GM18505 (cell line): ENCODE results near the gene SCRT2.

ENCODE experiments used
- ATAC-seq: cut with Tn5 transposase; IDR thresholded peaks from one replicate; pipeline ENCODE4 v1.9.1; 2021; ENCODE audit not compliant: unreplicated experiment
- POLR2A ChIP-seq: IDR thresholded peaks from 4 replicates; pipeline ENCODE4 v1.6.1; 2011; ENCODE audit warnings: borderline replicate concordance; ENCODE audit not compliant: insufficient read depth, insufficient read length; ENCODE audit errors: extremely low read depth

SCRT2 gene

DNA sequence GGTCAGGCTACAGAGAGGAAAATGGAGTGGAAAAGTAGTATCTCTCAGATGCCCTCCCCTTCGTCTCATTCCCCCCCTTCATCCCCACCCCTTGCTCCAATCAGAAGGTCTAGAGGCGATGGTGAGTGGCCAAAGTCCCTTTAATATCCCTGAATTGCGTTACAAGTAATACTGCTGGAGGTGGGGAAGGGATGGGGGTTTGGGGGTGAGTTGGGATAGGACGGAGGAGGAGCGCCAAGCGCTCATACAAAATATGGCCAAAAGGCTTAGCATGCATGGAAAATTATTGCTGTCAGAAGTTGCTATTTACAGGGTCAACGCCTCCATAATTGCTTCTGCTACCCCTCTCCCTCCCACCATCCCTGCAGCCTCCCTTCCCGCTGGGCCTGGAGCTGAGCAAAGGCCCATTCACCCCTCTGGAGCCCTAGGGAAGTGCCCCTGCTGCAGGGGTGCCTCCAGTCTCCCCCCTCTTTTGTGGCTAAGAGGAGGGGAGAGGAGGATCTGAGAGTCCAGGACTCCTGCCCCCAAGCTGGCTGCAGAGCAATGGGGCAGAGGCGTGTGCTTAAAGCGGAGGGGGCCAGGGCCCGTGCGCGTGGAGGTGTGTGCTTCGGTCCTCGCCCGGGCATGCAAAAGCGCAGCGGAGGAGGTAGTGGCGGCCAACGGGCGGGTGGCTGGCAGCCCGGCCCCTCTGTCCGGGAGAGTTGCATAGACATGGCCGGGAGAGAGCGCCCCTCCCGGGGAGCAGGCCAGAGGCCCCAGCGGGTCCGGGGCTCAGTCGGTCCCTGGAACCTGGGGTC is 13.9 kb downstream of the SCRT2 start:
- ATAC-seq: no peak
- TF ChIP-seq POLR2A: no peak

DNA sequence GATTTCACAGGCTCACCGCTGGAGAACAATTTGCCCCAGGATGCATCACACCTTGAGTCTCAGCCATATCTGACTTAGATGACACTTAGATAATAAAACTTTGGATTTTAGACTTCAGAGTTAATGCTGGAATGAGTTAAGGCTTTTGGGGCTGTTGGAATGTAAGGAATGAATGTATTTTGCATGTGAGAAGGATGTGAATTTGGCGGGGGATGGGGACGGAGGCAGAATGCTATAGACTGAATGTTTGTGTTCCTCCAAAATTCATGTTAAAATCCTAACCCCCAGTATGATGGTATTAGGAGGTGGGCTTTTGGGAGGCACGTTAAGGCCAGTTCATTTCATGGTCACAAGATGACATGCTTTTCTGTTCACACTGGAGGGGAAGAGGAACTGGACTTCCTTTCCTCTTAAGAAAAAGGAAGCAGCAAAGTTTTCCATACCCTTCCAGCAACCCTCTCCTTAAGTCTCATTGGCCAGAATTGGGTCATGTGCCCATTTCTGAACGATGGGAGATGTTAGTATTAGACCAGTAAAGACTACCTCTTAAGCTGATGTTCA is 16.8 kb downstream of the SCRT2 start:
- no peak for ATAC-seq

DNA sequence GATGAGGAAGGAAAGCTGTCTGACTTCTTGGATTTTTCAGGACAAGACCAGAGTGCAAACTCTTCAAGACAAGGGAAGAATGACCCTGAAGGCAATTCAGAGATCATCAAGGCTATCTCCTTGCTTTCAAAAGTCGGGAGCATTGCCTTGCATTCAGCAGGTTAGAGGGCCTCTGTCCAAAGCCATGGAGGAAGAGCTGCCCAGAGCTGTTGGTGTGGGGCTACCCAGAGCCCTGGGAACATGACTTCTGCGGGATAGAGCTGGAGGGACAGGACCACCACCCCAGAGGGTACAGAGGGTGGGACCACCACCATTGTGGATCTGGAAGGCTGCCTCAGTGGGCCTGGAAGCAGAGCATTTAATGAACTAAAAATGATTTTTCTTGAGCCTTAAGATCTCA is 17.4 kb downstream of the SCRT2 start:
- TF ChIP-seq POLR2A: no peak

More for the DNA sequence above, 16.8 kb downstream of the SCRT2 start:
- no peak for TF ChIP-seq POLR2A

DNA sequence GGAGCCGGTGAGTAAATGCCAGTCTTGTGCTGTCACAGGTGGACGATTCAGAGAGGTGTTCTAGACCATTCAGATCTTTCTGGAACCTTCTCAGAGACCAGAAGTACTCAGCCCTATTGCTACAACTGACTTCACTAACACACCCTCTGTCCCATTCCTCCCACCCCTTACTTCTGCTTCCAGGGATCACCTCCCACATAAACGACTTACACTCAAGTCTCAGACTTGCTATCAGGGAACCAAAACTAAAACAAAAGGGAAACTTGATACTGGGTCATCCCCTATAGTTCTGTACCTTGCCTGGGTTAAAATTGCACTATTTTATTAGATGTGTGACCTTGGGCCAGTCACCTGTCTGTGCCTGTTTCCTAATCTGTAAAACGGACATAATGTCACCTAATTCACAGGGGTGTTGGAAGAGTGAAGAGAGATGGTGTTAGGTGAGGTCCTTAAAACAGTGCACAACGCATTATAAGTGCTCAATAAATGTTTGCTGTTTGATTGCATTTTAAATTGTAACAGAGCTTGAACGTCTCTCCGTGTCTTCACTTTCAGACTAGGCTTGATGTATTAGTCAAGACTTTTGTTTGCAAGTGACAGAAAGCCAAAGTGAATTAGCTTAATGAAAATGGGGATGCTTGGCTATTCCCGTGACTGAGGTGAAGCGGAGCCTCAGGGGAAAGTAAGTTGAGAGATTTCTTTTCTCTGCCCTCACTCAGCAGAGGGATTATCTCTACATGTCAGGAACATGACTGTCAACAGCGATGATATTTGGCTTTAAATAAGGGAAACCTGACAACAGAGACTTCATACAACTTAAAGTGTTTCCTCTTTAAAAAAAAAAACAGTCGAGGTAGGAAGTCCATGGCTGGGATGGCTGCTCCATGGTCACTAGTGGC is 19.6 kb downstream of the SCRT2 start:
- TF ChIP-seq POLR2A: no peak
- ATAC-seq: no peak

More for the DNA sequence above, 17.4 kb downstream of the SCRT2 start:
- no peak for ATAC-seq

DNA sequence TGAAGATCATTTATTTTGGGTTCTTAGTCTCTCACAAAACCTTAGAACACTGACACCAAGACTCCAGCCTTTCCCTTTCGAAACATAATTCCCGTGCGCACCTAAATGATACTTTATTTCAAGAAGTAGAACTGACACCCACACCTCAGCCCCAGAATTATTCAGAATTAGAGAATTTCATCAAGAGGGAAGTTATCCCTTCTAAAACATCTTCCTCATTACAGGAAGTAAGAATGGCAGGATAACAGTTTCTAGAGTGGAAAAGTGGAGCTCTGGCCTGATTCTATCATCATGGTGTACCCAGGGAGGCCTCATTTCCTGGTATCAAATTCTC is 21.2 kb downstream of the SCRT2 start:
- no peak for ATAC-seq
- no peak for TF ChIP-seq POLR2A

DNA sequence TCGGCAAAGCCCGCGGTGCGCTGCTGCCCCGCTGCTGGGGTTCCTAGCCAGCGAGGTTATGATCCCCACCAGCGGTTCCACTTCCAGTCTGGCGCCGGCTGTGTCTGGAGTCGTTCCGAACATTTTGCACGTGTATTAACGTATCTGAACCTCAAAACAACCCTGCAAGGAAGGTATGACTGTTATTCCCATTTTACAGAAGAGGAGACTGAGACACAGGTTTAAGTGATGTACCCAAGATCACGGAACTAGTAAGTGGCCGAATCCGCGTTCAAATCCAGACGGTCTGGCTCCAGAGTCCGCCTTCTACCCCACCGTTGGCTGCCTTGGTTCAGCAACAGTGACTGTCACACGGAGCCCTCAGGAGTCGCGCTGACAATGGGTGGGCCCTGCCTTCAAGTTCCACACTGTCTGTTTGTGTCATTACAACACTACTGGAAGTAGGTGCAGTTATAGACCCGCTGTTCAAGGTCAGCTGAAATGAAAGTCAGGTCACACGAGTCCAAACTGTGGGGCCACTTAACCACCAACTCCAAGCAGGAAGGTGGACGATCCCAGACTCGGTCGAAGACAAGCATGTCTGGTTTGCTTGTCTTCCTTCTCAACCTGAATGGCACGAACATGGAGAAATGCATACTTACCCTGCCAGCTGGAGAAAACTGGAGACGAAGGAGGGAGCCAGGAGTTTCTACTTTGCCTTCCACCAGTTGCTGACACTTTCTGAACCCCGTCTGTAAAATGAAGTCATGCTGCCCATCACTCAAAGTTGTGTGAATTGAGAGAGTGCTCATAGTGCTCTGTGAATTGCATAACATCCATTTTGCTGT is 21.8 kb downstream of the SCRT2 start:
- no peak for ATAC-seq
- no peak for TF ChIP-seq POLR2A

DNA sequence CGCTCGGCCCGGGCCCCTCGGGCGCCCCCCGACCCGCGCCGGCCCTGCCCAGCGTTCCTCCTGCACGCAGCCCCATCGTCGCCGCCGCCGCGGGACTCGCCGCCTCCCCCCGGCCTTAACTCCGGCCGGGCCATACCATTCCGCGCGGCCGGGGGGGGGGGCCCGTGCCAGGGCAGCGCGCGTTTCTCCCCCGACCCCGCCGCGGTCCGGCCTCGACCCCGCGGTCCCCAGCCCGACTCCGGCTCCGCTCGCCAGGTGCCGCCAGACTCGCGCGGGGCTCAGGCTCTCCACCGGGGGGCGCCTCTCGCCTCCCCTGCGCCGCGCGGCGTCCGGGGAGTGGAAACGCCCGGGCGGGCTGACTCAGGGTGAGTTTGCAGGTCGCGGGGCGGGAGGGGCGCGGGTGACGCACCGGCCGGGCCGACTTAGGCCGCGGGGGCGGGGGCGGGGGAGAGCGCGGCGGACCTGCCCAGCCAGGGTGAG is 22.5 kb downstream of the SCRT2 start, which contains the start of gene SRXN1:
TSS of gene SRXN1 (minus strand) at position 91 of the 480 bp plus-strand sequence. CDS start at position 76, 15 bp downstream.
- peak; percentile 74 for TF ChIP-seq POLR2A
- ATAC-seq: peak; percentile 87

DNA sequence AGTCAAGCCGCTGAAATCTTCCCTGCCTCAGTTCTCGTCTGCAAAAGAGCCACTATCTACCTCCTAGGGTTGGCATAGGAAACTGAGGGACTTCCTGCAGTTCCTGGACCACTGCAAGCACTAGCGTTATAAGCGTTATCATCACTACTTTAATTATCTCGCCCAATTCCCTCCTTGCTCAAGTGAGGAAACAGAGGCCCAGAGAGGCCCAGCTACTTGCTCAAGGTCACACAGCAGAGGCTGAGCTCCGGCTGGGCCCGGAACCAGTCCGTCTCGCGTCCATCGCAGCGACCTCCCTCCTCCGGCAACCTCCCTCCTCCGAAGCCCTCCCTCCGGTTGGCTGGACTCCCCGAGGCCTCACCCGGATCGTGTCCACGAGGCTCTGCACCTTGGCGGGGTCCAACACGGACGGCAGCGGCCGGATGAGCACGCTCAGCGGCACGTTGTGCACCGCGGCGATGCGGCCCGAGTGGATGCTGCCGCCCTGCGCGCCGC is 22.9 kb downstream of the SCRT2 start:
- no peak for ATAC-seq
- no peak for TF ChIP-seq POLR2A

DNA sequence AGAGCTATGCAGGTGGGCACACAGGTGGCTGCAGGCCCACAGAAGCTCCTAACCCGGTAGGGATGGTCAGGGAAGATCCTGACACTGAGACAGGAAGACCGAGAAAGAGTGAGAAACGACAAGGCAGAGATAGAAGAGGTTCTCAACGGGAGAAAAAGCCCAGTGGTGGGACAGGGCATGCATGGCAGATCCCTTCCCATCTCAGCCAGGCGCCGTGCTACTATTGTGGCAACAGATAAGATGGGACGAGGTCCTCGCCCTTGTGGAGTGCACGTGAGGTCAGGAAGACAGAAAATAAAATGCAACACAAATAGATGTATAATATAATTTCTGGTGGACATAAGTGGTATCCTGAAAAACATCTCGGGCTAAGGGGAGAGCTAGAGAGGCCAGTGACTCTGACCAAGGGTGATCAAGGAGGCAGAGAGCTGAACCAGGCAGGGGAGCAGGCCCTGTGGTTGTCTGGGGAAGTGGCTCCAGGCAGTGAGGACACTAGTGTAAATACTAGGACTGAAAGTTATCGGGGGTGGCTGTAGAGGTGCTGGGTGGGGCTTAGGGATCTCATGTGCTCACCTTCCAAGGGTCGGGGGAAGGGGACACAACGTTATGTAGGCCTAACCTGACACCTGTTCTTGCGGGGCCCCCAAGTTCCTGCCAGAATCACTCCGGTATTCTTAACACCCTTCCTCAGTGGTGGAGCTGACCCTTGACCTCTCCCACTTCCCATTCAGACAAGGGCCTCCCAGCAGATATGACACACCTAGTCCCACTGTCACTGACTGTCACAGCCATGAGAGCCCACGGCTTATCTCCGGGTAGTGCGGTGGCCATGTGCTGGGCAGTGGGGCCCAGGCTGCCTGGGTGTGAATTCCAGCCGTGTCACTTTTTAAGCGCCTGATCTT is 23.6 kb downstream of the SCRT2 start:
- no peak for ATAC-seq
- no peak for TF ChIP-seq POLR2A

DNA sequence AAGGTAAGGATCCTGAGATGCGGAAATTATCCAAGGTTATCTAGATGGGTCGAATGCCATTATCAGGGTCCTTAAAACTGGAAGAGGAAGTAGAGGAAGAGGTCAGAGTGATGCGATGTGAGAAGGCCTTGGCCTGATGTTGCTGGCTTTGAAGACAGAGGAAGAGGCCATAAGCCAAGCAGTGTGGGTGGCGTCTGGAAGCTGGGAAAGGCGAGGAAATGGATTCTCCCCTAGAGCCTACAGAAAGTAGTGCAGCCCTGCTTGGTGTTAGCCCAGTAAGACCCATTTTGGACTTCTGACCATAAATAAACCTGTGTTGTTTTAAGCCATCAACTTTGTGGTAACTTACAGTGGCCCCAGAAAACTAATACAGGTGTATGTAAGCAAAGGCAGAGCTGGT is 24.6 kb downstream of the SCRT2 start:
- TF ChIP-seq POLR2A: no peak
- ATAC-seq: no peak

DNA sequence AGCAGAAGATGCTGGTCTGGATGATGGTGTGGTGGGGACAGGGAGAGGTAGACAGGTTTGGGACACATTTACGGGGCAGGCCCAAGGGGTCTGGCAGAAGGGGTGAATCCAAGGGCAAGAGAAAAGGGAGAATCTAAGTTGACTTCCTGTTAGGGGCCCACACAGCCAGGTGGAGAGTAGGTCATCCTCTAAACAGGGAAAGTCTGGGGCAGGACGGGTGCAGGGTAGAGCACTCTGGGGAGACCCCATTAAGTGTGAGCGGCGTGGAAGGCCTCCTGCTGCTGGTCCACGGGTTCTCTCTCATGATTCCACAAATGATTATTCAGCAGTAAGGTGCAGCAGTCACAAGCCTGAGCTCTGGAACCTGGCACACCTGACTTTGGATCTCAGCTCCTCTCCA is 25.3 kb downstream of the SCRT2 start:
- TF ChIP-seq POLR2A: no peak
- ATAC-seq: no peak
